Activated CD8-positive, alpha-beta memory T cell treated with anti-CD3 and anti-CD28 coated beads for 1 hour (primary cell): ENCODE measurements around the gene ACTR2.
"Not testable (repeated sequence)": the region's sequence is repeated elsewhere in the genome, so short reads cannot be mapped to it uniquely, and the experiment has no call there.

Experiments
- DNase-seq, 2 donors: peaks; one replicate each; pipeline ENCODE4 v3.0.0-alpha.2; 2020; ENCODE audit warnings: low read depth in 1 of 2; ENCODE audit errors: extremely low read depth in 1 of 2

ACTR2 gene

DNA sequence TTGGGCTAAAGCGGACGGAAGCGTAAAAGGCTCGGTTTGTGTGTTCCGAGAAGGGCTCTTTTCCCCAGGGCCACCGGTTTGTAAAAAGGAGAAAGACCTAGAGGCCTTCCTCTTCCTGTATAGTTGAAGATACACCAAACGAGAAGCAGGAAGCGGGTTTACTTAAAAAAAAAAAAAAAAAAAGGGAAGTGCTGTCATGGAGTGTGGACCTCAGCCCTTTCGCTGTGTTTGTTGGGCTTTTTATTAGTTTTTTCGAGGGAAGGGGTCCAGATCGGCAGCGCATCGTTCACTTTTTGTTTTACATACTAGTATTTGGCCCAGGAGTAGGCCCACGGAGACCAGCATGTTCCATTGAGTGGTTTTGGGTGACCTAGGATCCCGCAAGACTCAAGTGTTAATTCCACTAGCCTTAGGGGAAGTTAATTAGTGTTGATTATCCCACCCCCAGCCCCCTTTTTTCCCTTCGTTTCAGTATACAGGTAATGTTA, 676 bp downstream of the ACTR2 start:
- DNase-seq, result no peak

DNA sequence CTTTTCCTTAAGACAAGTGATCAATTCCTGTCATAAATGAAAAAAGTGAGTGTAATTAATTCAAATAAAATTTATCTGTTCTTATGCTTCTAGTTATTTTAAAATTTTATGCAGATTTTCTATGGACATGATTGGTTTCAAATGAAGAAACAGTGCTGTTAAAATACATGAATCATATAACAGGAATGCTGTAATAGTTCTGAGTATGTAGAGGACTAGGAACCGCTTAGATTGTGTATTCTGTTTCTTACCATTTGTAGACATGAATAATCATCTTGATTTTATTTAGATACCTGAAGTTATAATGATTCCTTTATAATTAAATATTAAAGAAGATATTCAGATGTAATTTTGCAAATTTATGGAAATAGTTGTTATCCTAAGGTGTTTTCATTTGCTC, 3.5 kb downstream of the ACTR2 start:
- DNase-seq, result no peak

DNA sequence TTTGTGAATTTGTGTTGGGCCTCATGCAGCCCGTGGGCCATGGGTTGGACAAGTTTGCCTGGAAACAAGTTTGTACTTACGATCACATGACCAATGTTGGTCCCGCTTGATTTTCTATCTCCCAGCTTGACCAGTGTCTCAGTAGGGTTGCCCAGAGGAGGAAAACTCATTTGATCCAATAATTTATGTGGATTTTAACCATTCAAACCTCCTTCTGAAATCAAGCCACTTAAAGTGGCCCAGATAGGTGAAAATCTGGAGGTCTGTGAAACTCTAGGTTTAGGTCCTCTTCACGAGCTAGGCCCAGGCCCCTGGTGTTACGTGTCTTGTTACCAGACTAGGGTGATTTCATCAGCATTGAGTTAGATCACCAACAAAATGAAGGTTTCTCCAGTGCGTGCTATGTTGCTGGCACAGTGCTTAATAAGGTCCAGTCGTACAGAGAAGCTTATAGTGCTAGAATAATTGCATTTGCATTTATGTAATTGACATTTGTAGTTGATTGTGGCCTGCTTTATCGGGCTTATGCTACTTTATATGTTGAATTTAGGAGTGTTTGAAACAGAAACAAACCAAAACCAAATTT, 4.4 kb downstream of the ACTR2 start:
- no peak for DNase-seq

DNA sequence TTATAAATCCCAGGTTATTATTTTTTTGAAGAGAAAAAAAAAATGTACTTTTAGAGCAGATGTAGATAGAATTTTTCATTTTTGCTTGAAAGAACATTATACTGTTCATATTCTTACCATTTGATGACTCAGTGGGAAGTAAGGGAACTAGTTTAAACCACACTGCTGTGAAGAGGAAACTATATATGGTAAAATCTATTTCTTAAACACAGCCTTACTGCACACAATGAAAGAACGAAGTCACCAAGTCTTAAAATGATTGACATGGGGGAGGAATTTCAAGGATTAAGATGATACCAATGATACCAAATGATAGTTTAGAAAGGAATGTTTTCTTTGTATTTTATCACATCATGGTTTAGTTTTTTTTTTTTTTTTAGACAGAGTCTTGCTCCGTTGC, 5.0 kb downstream of the ACTR2 start:
- DNase-seq, result no peak

DNA sequence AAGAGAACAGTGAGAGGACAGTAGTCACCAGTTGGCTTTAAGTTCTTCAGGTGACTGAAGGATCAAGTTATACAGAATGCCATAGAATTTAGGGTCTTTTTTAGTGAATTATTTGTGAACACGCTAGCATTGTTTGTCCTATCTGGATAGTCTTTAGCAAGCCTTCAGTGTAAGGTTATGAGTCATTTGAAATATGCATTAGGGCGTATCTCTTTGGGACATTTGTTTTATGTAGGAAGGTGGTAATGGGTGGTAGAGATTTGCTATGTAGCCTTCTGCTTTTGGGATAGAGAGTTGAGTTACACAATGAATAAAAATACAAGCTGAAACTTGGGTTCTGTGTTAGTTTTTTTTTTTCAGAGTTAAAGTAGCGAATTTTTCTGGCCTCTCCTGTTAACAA, 13.0 kb downstream of the ACTR2 start:
- DNase-seq, result no peak

DNA sequence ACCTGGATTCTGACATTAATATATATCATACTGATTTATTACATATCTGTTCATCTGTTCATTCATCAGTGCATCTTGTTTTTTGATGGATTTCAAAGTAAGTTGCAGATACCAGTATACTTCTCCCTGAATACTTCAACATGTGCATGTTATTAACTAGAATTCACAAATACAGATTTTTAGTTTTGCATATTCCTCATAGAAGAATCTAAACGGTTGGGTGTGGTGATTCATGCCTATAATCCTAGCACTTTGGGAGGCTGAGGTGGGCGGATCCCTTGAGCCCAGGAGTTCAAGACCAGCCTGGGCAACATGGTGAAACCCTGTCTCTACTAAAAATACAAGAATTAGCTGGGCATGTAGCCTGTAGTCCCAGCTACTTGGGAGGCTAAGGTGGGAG, 16.8 kb downstream of the ACTR2 start:
- DNase-seq, result not testable (repeated sequence)

DNA sequence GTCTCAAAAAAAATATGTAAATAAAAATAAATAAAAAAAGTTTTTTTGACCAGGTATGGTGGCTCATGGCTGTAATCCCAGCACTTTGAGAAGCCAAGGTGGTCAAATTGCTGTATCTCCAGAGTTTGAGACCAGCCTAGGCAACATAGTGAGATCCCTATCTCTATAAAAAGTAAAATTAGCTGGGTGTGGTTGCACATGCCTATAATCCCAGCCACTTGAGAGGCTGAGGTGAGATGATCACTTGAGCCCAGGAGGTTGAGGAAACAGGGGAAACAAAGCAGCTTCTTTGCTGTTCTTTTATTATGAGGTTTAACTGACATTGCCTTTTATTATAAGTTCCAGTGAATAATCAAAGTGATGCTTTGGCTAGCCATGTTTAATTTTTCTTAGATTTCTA, 25.0 kb downstream of the ACTR2 start:
- DNase-seq, result no peak

DNA sequence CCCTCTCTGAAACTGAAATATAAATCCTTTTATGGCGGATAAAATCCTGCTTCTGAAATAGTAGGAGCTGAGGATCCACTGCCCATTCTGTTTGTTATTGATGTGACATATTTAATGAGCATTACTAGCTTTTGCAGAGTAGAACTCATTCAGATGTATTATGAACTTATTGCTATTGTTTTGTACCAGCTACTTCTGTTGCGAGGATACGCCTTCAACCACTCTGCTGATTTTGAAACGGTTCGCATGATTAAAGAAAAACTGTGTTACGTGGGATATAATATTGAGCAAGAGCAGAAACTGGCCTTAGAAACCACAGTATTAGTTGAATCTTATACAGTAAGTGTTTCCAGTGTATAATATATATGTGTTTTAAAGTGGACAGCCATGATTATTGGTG, 27.7 kb downstream of the ACTR2 start:
- DNase-seq, result no peak

DNA sequence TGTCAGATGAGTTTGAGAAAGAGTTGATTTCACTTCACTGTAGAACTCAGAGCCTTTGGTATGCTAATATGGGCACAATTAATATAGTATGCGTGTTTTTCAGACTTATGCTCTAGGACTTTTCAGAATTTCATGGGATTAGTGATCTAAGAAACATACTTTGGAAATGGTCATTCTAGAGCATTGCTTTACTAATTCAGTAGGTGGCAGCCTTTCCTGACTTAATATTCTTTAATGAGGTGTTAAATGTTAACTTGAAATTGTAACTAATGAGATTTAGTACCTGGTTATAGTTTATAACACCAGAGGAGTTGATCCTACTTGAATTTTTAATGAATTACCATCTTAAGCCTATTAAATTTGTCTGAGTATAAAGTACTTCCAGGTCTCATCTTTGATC, 28.4 kb downstream of the ACTR2 start:
- DNase-seq, result no peak

DNA sequence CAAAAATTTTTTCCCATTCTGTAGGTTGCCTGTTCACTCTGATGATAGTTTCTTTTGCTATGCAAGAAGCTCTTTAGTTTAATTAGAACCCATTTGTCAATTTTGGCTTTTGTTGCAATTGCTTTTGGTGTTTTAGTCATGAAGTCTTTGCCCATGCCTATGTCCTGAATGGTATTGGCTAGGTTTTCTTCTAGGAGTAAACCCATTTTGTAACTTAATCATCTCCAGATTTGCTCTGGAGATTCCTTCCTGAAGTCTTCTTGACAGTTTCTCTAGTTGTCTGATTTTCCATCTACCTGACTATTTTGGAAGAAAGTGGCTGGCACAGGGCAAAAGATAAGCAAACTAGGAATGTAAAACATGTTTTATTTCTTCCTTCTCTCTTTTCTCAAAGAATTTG, 30.2 kb downstream of the ACTR2 start:
- not testable (repeated sequence) for DNase-seq

DNA sequence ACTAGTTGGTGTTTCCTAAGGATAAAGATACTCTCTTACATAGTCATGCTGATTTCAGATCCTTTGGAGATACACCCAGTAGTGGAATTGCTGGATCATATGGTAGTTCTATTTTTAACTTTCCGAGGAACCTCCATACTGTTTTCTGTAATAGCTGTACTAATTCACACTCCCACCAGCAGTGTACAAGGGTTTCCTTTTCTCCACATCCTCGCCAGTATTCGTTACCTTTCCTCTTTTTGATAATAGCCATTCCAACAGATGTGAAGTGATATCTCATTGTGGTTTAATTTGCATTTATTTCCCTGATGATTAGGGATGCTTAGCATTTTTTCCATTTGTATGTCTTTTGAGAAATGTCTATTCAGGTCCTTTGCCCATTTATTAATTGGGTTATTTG, 34.0 kb downstream of the ACTR2 start:
- no peak for DNase-seq

DNA sequence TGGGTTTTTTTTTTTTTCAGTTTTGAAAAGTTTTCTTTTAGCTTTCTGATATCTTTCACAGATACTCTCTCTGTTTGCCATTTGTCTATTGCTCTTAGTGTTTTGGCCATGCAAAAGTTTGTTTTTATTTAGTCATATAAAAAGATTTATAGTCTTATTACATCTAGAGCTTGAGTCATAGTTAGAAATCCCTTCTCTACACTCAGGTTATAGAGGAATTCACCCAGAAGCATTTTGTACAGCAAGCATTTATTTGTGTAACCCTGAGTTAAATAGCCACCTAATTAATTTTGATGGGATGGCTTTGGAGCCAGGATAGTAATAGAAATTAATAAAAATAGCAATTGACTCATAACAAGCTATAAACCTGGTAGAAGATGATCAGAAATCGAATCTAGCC, 35.6 kb downstream of the ACTR2 start:
- no peak for DNase-seq

DNA sequence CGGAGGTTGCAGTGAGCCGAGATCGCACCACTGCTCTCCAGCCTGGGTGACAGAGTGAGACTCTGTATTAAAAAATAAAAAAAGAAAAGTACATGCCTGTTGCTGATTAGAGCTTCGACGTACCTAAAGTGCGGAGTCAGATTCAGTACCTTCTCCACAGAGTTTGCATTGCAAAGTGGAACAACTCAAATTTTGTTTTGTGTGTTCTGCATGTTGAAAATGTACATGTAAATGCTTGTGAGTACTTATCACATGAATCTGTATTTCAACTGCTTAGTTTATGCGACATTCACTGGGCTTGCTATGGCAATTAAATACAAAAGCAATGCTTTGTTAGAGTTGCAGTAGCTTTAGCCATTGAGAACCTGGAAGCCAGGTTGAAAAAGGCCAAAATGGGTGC, 36.4 kb downstream of the ACTR2 start:
- DNase-seq, result no peak

DNA sequence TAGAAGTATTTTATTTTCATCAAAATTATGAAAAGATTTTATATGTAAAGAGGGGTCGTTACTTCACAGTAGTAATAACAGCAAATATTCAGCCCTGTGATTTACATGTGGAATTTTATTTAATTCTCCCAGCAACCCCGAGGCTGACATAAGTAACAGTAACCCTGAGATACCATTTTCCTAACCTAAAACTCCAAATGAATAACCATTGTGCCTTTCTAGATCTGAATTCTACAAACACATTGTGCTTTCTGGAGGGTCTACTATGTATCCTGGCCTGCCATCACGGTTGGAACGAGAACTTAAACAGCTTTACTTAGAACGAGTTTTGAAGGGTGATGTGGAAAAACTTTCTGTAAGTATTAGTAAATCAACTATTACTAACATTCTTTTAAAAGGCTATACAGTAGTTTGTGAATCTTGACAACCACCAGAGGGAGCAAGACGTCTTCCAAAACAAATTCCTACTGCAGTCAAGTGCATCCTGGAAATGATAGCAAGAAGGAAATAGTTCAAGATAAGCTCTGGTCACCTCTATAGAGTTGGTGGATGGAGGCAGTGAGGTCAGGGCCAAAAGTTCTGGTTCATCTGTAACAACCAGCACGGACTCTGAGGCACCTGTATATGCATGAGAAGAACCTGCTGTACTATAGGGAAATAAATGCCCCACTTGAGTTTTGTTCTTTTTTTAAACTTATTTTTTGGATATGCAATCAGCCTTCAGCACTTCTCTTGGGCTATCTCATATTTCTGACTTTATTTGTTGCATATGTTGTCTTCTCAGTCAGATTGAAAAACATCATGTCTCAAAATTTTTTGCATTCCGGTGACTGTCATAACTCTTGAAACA, 37.4 kb downstream of the ACTR2 start:
- DNase-seq, result no peak

DNA sequence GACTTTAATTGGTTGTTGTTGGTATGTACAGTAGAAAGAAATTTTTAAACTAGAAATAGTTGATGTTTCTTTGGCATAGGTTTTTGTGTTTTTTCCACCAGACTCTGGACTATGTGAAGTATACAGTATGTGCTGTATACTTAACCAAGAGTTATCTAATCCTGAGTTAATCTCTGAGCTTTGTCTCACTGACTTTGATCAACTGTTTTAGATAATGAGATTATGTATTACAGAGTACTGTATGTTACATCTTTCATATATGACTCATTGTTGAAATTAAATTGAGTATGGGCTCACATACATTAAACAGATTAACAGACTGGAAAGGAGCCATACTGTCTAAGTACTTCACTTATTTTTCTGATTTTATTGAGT, 38.0 kb downstream of the ACTR2 start:
- no peak for DNase-seq

DNA sequence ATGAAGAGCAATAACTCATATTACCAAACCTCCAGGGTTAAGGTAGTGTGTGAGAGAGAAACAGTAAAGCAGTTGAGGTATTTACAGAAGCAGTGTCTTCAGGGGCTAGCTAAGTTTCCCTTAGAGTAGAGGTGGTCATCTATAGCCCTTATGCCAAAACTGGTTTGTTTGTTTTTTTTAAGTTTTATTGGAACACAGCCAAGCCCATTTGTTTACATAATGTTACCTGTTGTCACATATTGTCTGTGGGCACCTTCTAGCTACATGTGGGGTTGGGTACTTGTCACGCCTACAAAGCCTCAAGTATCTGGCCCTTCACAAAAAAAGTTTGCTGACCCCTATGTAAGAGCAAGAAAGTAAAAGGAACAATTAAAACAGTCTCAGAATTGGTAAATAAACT, 39.4 kb downstream of the ACTR2 start:
- DNase-seq, result no peak

DNA sequence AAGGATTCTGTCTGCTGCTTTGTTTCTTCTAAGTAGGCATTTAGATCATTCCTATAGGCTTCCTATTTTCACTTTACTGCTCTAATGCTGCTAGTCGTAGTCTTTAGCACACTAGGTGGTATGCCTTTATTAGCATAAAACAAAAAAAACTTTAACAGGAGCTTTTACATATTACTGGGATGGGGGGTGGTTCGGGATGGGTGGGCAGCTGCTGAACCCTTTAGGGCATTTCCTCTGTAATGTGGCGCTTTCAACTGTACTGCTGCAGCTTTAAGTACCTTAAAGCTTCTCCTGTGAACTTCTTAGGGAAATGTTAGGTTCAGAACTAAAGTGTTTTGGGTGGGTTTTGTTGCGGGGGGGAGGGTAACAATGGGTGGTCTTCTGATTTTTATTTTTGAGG, 41.3 kb downstream of the ACTR2 start:
- no peak for DNase-seq

DNA sequence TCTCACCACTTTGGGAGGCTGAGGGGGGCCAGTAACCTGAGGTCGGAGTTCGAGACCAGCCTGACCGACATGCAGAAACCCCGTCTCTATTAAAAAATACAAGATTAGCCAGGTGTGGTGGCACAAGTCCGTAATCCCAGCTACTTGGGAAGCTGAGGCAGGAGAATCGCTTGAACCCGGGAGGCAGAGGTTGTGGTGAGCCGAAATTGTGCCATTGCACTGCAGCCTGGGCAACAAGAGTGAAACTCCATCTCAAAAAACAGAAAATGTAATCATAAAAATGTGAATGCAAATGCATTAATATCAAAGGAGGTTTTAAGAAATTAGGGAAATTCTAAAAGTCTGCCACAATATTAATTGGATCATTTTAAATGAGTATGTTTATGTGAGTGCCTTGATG, 45.7 kb downstream of the ACTR2 start:
- DNase-seq, result no peak

DNA sequence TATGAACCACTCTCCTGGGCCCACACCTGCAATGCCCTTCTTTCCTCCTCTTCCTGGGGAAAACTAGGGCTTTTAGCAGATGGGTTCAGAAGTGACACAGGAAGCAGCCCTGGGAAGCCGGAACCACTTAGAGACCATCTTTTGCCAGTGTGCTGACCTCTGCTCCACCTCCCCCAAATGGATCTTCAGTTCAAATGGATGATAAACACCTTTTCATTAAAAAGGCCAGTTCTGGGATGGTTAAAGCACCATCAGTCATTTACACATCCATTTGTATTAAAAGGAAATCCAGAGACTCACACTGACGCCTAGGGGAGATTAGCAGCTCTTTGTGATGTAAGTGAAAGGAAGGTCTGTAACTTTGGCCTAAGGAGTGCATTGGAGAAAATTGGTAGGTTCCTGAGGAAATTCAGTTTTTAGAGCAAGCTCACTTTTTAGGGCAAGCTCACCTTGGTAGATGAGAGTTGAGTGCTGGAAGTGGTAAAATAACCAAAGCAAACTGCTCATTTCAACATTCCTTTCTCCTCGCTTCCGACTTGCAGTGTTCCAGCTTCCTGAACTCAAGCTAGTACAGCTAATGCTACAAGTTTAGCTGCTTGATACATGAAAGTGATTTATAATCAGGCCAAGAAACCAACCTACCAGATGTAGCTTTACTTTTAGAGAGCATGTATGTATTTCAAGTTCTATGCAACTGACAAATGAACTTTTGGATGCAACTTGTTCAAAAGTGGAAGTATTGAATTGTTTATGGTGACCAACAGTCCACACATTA, 47.7 kb downstream of the ACTR2 start:
- DNase-seq, result no peak

DNA sequence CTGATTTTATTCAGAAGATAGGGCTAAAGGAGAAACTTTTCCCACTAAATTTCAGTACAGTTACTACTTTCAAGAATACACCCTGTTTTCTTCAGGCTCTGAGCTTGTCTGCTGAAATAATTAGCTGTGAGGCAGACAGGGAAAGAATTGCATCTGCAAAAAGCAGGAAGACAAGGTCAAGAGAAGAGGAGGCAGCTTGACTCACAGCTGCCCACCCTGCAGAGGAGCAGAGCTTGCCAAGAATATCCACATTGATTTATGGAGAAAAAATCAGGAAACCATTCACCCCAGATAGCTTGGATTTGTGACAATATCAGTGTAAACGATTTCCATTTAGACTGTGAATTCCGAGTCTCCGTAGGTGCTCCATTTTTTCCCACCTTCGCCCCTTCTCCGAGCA, 49.0 kb downstream of the ACTR2 start:
- no peak for DNase-seq

DNA sequence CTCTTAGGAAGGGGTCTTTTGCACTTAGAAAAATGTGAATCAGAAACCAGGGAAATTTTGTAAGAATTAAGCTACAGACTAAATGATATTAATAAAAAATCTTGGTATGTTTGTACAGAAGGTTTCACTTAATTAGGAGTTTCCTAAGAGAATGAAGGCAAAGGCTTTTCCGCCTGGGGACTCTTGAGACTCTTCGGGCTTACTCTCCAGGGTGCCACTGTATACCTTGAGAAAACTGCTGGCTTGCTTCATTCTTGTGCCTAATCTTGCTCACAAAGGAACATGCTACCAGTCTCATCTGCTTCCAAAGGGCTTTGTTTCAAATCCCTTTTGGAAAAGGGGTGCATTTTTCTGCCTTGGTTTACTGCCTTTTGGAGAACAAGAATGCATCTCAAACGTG, 49.5 kb downstream of the ACTR2 start:
- DNase-seq, result no peak
